Esophagus muscularis mucosa (tissue), 4 donors: ENCODE results near the gene LIG3.

Experiments used
- EP300 ChIP-seq: sonication (generic); formaldehyde crosslinking; IDR thresholded peaks from one replicate; pipeline ENCODE4 v1.6.1; 2017; ENCODE audit warnings: antibody characterized with exemption
- POLR2A ChIP-seq: fragments of 450-650 bp; IDR thresholded peaks from one replicate; pipeline ENCODE4 v1.6.1; 2017; ENCODE audit warnings: antibody characterized with exemption, moderate library complexity, mild to moderate bottlenecking, low read depth
- POLR2AphosphoS5 ChIP-seq, 2 donors: sonication (generic); formaldehyde crosslinking; IDR thresholded peaks; one replicate each; pipeline ENCODE4 v1.6.1; 2017; ENCODE audit warnings: antibody characterized with exemption in 2 of 2
- TF ChIP-seq, protein P1 (sequence below), 3 experiments: fragments of 200-600 bp in 2 of 3; fragments of 450-650 bp in 1 of 3; sonication (generic) in 2 of 3; IDR thresholded peaks; one replicate each; pipeline ENCODE4 v1.5.1; 2017 to 2019; ENCODE audit warnings: antibody characterized with exemption in 3 of 3, mild to moderate bottlenecking in 2 of 3, moderate library complexity in 1 of 3

DNA sequence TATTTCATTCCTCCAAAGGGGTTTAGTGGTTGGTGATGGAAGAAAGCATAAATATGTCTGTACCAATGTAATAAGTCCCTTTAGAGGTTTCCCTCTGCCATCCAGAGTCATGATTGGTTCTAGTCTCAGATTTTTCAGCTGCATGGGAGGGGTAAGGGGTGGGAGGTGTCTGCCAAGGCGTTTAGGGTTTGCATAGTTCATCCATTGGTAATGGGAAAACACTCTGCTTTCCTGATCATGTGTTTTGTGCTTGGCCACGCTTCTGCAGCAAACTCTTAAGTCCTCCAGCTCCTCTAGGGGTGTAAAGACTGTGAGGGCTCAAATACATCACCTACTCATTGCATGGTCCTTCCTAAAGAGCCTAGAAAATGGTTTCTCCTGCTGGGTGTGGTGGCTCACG is 29.8 kb downstream of the LIG3 start:
- TF ChIP-seq, protein P1, sequence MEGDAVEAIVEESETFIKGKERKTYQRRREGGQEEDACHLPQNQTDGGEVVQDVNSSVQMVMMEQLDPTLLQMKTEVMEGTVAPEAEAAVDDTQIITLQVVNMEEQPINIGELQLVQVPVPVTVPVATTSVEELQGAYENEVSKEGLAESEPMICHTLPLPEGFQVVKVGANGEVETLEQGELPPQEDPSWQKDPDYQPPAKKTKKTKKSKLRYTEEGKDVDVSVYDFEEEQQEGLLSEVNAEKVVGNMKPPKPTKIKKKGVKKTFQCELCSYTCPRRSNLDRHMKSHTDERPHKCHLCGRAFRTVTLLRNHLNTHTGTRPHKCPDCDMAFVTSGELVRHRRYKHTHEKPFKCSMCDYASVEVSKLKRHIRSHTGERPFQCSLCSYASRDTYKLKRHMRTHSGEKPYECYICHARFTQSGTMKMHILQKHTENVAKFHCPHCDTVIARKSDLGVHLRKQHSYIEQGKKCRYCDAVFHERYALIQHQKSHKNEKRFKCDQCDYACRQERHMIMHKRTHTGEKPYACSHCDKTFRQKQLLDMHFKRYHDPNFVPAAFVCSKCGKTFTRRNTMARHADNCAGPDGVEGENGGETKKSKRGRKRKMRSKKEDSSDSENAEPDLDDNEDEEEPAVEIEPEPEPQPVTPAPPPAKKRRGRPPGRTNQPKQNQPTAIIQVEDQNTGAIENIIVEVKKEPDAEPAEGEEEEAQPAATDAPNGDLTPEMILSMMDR (IDR thresholded peaks at IDR 0.05), result no peak
- TF ChIP-seq EP300, result no peak
- TF ChIP-seq POLR2AphosphoS5 (IDR thresholded peaks at IDR 0.05), result no peak
- TF ChIP-seq POLR2A, result no peak
